Activated naive CD8-positive, alpha-beta T cell treated with anti-CD3 and anti-CD28 coated beads, Interleukin-2, amount 10 ng/mL, durations not matched to agents 7 days and 5 days (primary cell): Measurements from ENCODE around the gene RAB3A. TPM values are rescaled to one million over a fixed set of nuclear protein-coding genes. Genes with fewer than 3 reads are reported as not detected.

ENCODE experiments used
- ATAC-seq: fragments of 150-1000 bp; cut with Tn5 transposase; one replicate; pipeline ENCODE4 v1.10.0; 2021; ENCODE audit warnings: low read depth, moderate library complexity
- POLR2A ChIA-PET: fragments of 350-600 bp; sonication (Branson Sonifier 250); formaldehyde crosslinking; loops from one replicate; lab custom pipeline; 2021; ENCODE audit warnings: antibody characterized with exemption; lab: Charles Lee
- DNase-seq: peaks from one replicate; pipeline ENCODE4 v3.0.0; 2021
- H3K27ac Mint-ChIP-seq: one replicate; pipeline ENCODE4 v1.8.0; 2022; ENCODE audit warnings: mild to moderate bottlenecking, mixed read lengths
- H3K27me3 Mint-ChIP-seq: one replicate; pipeline ENCODE4 v1.8.0; 2022; ENCODE audit warnings: mild to moderate bottlenecking, moderate library complexity, mixed read lengths
- H3K36me3 Mint-ChIP-seq: one replicate; pipeline ENCODE4 v1.8.0; 2021; ENCODE audit warnings: mild to moderate bottlenecking, mixed read lengths
- H3K4me1 Mint-ChIP-seq: one replicate; pipeline ENCODE4 v1.8.0; 2021; ENCODE audit warnings: mixed read lengths
- H3K4me3 Mint-ChIP-seq: one replicate; pipeline ENCODE4 v1.8.0; 2022; ENCODE audit warnings: mild to moderate bottlenecking, moderate library complexity, mixed read lengths
- H3K9me3 Mint-ChIP-seq: one replicate; pipeline ENCODE4 v1.8.0; 2021; ENCODE audit warnings: mixed read lengths
- total RNA-seq, 2 experiments: library from RNA; stranded (reverse); gene quantifications; one replicate each; pipeline ENCODE4 v1.2.3, GENCODE V29; 2021

The RAB3A gene
- total RNA-seq, 2 experiments from 2014 or later, result 3.0 to 6.1 TPM

GRCh38 chr19:18202397-18202777 is 1.5 kb downstream of the RAB3A start:
- Mint-ChIP-seq H3K4me3 (peak overlapping the region; percentile 93), H3K9me3 (no peaks in the 10 kb centered on the region), H3K27ac (peak overlapping the region; percentile 51), H3K4me1 (peaks cover 11% of the 10 kb centered on the region), H3K27me3 (peaks cover 5% of the 10 kb centered on the region), H3K36me3 (peaks cover 12% of the 10 kb centered on the region)
- ATAC-seq, result no peak
- POLR2A ChIA-PET, result interaction anchor here (2.4 to 4.0 kb wide), 2 partner anchors 78 to 120 kb away, joined by 12 to 42 read pairs; partner anchors contain the start of genes JUND and LSM4
- DNase-seq, result no peak

GRCh38 chr19:18198374-18198773 is 5.5 kb downstream of the RAB3A start:
- DNase-seq (no peak), ATAC-seq (no peak)
- Mint-ChIP-seq H3K4me1 (peaks cover 17% of the 10 kb centered on the region), H3K27ac (no peak overlapping the region), H3K36me3 (peaks cover 16% of the 10 kb centered on the region), H3K9me3 (no peaks in the 10 kb centered on the region), H3K27me3 (no peaks in the 10 kb centered on the region), H3K4me3 (no peak overlapping the region)
- POLR2A ChIA-PET, result no interaction called here

GRCh38 chr19:18197941-18198340 is 5.9 kb downstream of the RAB3A start:
- DNase-seq (no peak), ATAC-seq (no peak)
- H3K27ac Mint-ChIP-seq, result no peak overlapping the region
- POLR2A ChIA-PET, result no interaction called here
- peaks cover 13% of the 10 kb centered on the region for H3K4me1 Mint-ChIP-seq
- H3K4me3 Mint-ChIP-seq, result no peak overlapping the region
- H3K9me3 Mint-ChIP-seq, result no peaks in the 10 kb centered on the region
- peaks cover 16% of the 10 kb centered on the region for H3K36me3 Mint-ChIP-seq
- H3K27me3 Mint-ChIP-seq, result no peaks in the 10 kb centered on the region

- no peak overlapping the region for H3K4me3 Mint-ChIP-seq
- no peak for ATAC-seq
- POLR2A ChIA-PET, result no interaction called here
- H3K9me3 Mint-ChIP-seq, result no peaks in the 10 kb centered on the region
- H3K27ac Mint-ChIP-seq, result no peak overlapping the region
- peaks cover 14% of the 10 kb centered on the region for H3K36me3 Mint-ChIP-seq
- H3K4me1 Mint-ChIP-seq, result peaks cover 12% of the 10 kb centered on the region
- DNase-seq, result no peak
- no peaks in the 10 kb centered on the region for H3K27me3 Mint-ChIP-seq
Observed at GRCh38 chr19:18197306-18197705, 6.5 kb downstream of the RAB3A start.

GRCh38 chr19:18196511-18196845 is 7.4 kb downstream of the RAB3A start:
- Mint-ChIP-seq H3K36me3 (peaks cover 7% of the 10 kb centered on the region), H3K9me3 (no peaks in the 10 kb centered on the region), H3K27ac (no peak overlapping the region), H3K27me3 (no peaks in the 10 kb centered on the region), H3K4me1 (peaks cover 16% of the 10 kb centered on the region), H3K4me3 (peak overlapping the region; percentile 10)
- no peak for DNase-seq
- ATAC-seq, result no peak
- POLR2A ChIA-PET, result no interaction called here

GRCh38 chr19:18194554-18195238 is 9.1 kb downstream of the RAB3A start:
- Mint-ChIP-seq H3K4me3 (peak overlapping the region; percentile 89), H3K4me1 (peaks cover 15% of the 10 kb centered on the region), H3K36me3 (peaks cover 4% of the 10 kb centered on the region), H3K27ac (peak overlapping the region; percentile 45), H3K27me3 (no peaks in the 10 kb centered on the region), H3K9me3 (no peaks in the 10 kb centered on the region)
- ATAC-seq (no peak), DNase-seq (peak; percentile 59)
- POLR2A ChIA-PET, result interaction anchor here (0.5 to 2.7 kb wide), 6 partner anchors 10 to 128 kb away, joined by 3 to 15 read pairs (median 3); partner anchors contain the start of genes JUND, LSM4 and RAB3A

GRCh38 chr19:18194181-18194530 is 9.7 kb downstream of the RAB3A start:
- peaks cover 15% of the 10 kb centered on the region for H3K4me1 Mint-ChIP-seq
- no peaks in the 10 kb centered on the region for H3K27me3 Mint-ChIP-seq
- DNase-seq (no peak), ATAC-seq (no peak)
- peak overlapping the region; percentile 89 for H3K4me3 Mint-ChIP-seq
- peak overlapping the region; percentile 88 for H3K27ac Mint-ChIP-seq
- H3K9me3 Mint-ChIP-seq, result no peaks in the 10 kb centered on the region
- POLR2A ChIA-PET, result interaction anchor here (0.5 to 2.7 kb wide), 6 partner anchors 10 to 129 kb away, joined by 3 to 15 read pairs (median 3); partner anchors contain the start of genes LSM4 and RAB3A
- peaks cover 4% of the 10 kb centered on the region for H3K36me3 Mint-ChIP-seq

- Mint-ChIP-seq H3K9me3 (no peaks in the 10 kb centered on the region), H3K27ac (peak overlapping the region; percentile 88), H3K36me3 (peaks cover 4% of the 10 kb centered on the region), H3K4me3 (peak overlapping the region; percentile 89), H3K4me1 (peaks cover 15% of the 10 kb centered on the region), H3K27me3 (no peaks in the 10 kb centered on the region)
- ATAC-seq, result no peak
- no peak for DNase-seq
- POLR2A ChIA-PET, result interaction anchor here (0.7 to 2.7 kb wide), 10 partner anchors 11 to 218 kb away, joined by 3 to 24 read pairs (median 4); partner anchors contain the start of genes IFI30, JUND, LSM4 and RAB3A
Observed at GRCh38 chr19:18193388-18194180, 10.3 kb downstream of the RAB3A start.

- ATAC-seq, result peak; percentile 95
- Mint-ChIP-seq H3K27ac (peak within 1 kb of the TSS; percentile 88), H3K4me1 (peaks cover 15% of the 10 kb centered on the region), H3K9me3 (no peaks in the 10 kb centered on the region), H3K36me3 (peaks cover 4% of the 10 kb centered on the region), H3K27me3 (no peaks in the 10 kb centered on the region), H3K4me3 (peak within 1 kb of the TSS; percentile 89)
- POLR2A ChIA-PET, result interaction anchor here (0.7 to 2.2 kb wide), 9 partner anchors 11 to 219 kb away, joined by 3 to 24 read pairs (median 3); partner anchors contain the start of genes IFI30, JUND, LSM4 and RAB3A
- peak; percentile 96 for DNase-seq
Observed at GRCh38 chr19:18192673-18193387, 11.0 kb downstream of the RAB3A start, which contains the start of gene MPV17L2. TSS of gene MPV17L2 (plus strand) at chr19:18193218. CDS start at chr19:18193282, 64 bp downstream.

GRCh38 chr19:18191640-18192062 is 12.2 kb downstream of the RAB3A start:
- peak overlapping the region; percentile 89 for H3K4me3 Mint-ChIP-seq
- POLR2A ChIA-PET, result interaction anchor here (0.5 to 2.2 kb wide), 8 partner anchors 13 to 366 kb away, joined by 3 to 24 read pairs (median 4); partner anchors contain the start of genes IFI30 and JUND
- H3K27me3 Mint-ChIP-seq, result no peaks in the 10 kb centered on the region
- H3K9me3 Mint-ChIP-seq, result no peaks in the 10 kb centered on the region
- H3K36me3 Mint-ChIP-seq, result peaks cover 4% of the 10 kb centered on the region
- H3K4me1 Mint-ChIP-seq, result peaks cover 15% of the 10 kb centered on the region
- DNase-seq, result no peak
- peak overlapping the region; percentile 88 for H3K27ac Mint-ChIP-seq
- ATAC-seq, result no peak

- POLR2A ChIA-PET, result interaction anchor here (0.6 kb wide), 1 partner anchor 32 kb away, joined by 3 read pairs; no protein-coding TSS in a partner anchor
- Mint-ChIP-seq H3K9me3 (no peaks in the 10 kb centered on the region), H3K36me3 (peaks cover 3% of the 10 kb centered on the region), H3K27ac (no peak overlapping the region), H3K27me3 (no peaks in the 10 kb centered on the region), H3K4me1 (peaks cover 15% of the 10 kb centered on the region), H3K4me3 (no peak overlapping the region)
- DNase-seq, result no peak
- no peak for ATAC-seq
Observed at GRCh38 chr19:18190278-18190677, 13.6 kb downstream of the RAB3A start.

- Mint-ChIP-seq H3K27me3 (no peaks in the 10 kb centered on the region), H3K4me1 (no peaks in the 10 kb centered on the region), H3K4me3 (no peak overlapping the region), H3K36me3 (no peaks in the 10 kb centered on the region), H3K9me3 (no peaks in the 10 kb centered on the region), H3K27ac (no peak overlapping the region)
- no peak for DNase-seq
- POLR2A ChIA-PET, result interaction anchor here (0.7 kb wide), 1 partner anchor 72 kb away, joined by 7 read pairs; no protein-coding TSS in a partner anchor
- no peak for ATAC-seq
Observed at GRCh38 chr19:18185538-18185937, 18.3 kb downstream of the RAB3A start.
